Muscle layer of colon (tissue), 2 donors: ENCODE measurements around the gene PSAPL1.

Experiments used
- H3K27ac ChIP-seq: one replicate; pipeline ENCODE4 v1.7.0; 2013; ENCODE audit warnings: low read depth, mild to moderate bottlenecking, low read length, moderate library complexity
- H3K27me3 ChIP-seq, 2 donors: one replicate each; pipeline ENCODE4 v1.7.0; 2013; ENCODE audit warnings: low read length in 2 of 2, mild to moderate bottlenecking in 2 of 2; ENCODE audit not compliant: insufficient read depth in 2 of 2, control insufficient read depth in 1 of 2
- H3K36me3 ChIP-seq: one replicate; pipeline ENCODE4 v1.7.0; 2013; ENCODE audit warnings: mild to moderate bottlenecking, low read length; ENCODE audit not compliant: insufficient read depth
- H3K4me1 ChIP-seq: one replicate; pipeline ENCODE4 v1.7.0; 2013; ENCODE audit warnings: mild to moderate bottlenecking, low read length; ENCODE audit not compliant: insufficient read depth
- H3K4me3 ChIP-seq, 2 donors: one replicate each; pipeline ENCODE4 v1.7.0; 2013; ENCODE audit warnings: low read length in 2 of 2, low read depth in 1 of 2, mild to moderate bottlenecking in 1 of 2, moderate library complexity in 1 of 2
- H3K9ac ChIP-seq: one replicate; pipeline ENCODE4 v1.7.0; 2013; ENCODE audit warnings: low read length
- H3K9me3 ChIP-seq: one replicate; pipeline ENCODE4 v1.7.0; 2013; ENCODE audit warnings: mild to moderate bottlenecking, low read length
- donor health status: abdominal sarcoma.
- donor health status: Adenocarcinoma of cecum.

Gene PSAPL1

GRCh38 chr4:7381890-7382633, 52.7 kb downstream of the PSAPL1 start:
- Histone ChIP-seq H3K36me3 (no peaks in the 10 kb centered on the region), H3K27ac (no peak overlapping the region), H3K9ac (no peak overlapping the region), H3K9me3 (no peaks in the 10 kb centered on the region), H3K4me1 (peaks cover 17% of the 10 kb centered on the region), H3K27me3 (peaks cover 0 to 6% of the 10 kb centered on the region in 2 donors), H3K4me3 (no peak overlapping the region)

GRCh38 chr4:7381221-7381889, 53.4 kb downstream of the PSAPL1 start:
- H3K4me1 ChIP-seq = peaks cover 17% of the 10 kb centered on the region
- H3K27ac ChIP-seq = no peak overlapping the region
- no peak overlapping the region for H3K4me3 ChIP-seq
- no peaks in the 10 kb centered on the region for H3K9me3 ChIP-seq
- no peaks in the 10 kb centered on the region for H3K36me3 ChIP-seq
- H3K9ac ChIP-seq = no peak overlapping the region
- H3K27me3 ChIP-seq = peaks cover 0 to 6% of the 10 kb centered on the region in 2 donors
